ENCODE results near the gene NEDD4L.

The NEDD4L gene

GRCh38 chr18:58253871-58254270 lies 209.8 kb downstream of the NEDD4L start:
- Histone ChIP-seq H3K4me1 (ENCODE audit: control insufficient read depth in 2 of 2, insufficient read depth in 1 of 2, low read depth in 1 of 2, low read length in 2 of 2) (peaks cover 0 to 10% of the 10 kb centered on the region in 2 donors), H2BK15ac (ENCODE audit: low read length) (no peak overlapping the region), H4K8ac (ENCODE audit: low read depth, low read length) (no peak overlapping the region), H3K4ac (ENCODE audit: low read length) (no peak overlapping the region), H2BK5ac (ENCODE audit: low read length) (no peak overlapping the region), H2BK120ac (ENCODE audit: low read depth, low read length) (no peak overlapping the region), H4K91ac (ENCODE audit: low read depth, low read length, poor library complexity) (no peak overlapping the region), H3K14ac (ENCODE audit: low read length) (no peak overlapping the region), H3K27me3 (ENCODE audit: control insufficient read depth in 3 of 3, insufficient read depth in 3 of 3, low read depth in 1 of 3, low read length in 3 of 3) (no peaks in the 10 kb centered on the region), H3K36me3 (replicated peaks in 1 of 2; ENCODE audit: control insufficient read depth in 2 of 2, insufficient read depth in 2 of 2, low read length in 2 of 2) (no peaks in the 10 kb centered on the region), H3K4me2 (ENCODE audit: insufficient read depth, low read length, poor library complexity, severe bottlenecking) (no peak overlapping the region), H2AFZ (ENCODE audit: low read length) (no peak overlapping the region), H3K79me1 (ENCODE audit: low read depth, low read length) (peaks cover 2% of the 10 kb centered on the region), H3K9ac (ENCODE audit: low read depth, low read length, poor library complexity) (no peak overlapping the region), H3K27ac (replicated peaks; ENCODE audit: low read length) (no peak overlapping the region), H2AK5ac (ENCODE audit: low read depth, low read length) (no peak overlapping the region), H3K9me3 (replicated peaks in 1 of 2; ENCODE audit: control insufficient read depth in 2 of 2, insufficient read depth in 1 of 2, low read depth in 1 of 2, low read length in 2 of 2) (peaks cover 0 to 3% of the 10 kb centered on the region in 2 donors), H2BK12ac (ENCODE audit: low read length) (no peak overlapping the region), H3K4me3 (ENCODE audit: low read length in 2 of 2) (no peak overlapping the region), H3K18ac (ENCODE audit: low read length) (no peak overlapping the region), H3K23ac (ENCODE audit: low read depth, low read length, poor library complexity) (no peak overlapping the region)
- no peak for DNase-seq (ENCODE audit: low spot score)
- WGBS, 2 donors (ENCODE audit: extremely low coverage in 2 of 2, insufficient read length in 2 of 2, insufficient replicate concordance in 1 of 2) = no CpG with 5 or more reads among the region's 1 CpG

GRCh38 chr18:58254873-58255511 lies 211.0 kb downstream of the NEDD4L start:
- Histone ChIP-seq H3K18ac (ENCODE audit: low read length) (no peak overlapping the region), H2BK12ac (ENCODE audit: low read length) (no peak overlapping the region), H3K9me3 (replicated peaks in 1 of 2; ENCODE audit: control insufficient read depth in 2 of 2, insufficient read depth in 1 of 2, low read depth in 1 of 2, low read length in 2 of 2) (peaks cover 0 to 11% of the 10 kb centered on the region in 2 donors), H3K14ac (ENCODE audit: low read length) (no peak overlapping the region), H3K4me1 (ENCODE audit: control insufficient read depth in 2 of 2, insufficient read depth in 1 of 2, low read depth in 1 of 2, low read length in 2 of 2) (peaks cover 0 to 10% of the 10 kb centered on the region in 2 donors), H4K91ac (ENCODE audit: low read depth, low read length, poor library complexity) (no peak overlapping the region), H4K8ac (ENCODE audit: low read depth, low read length) (no peak overlapping the region), H2BK5ac (ENCODE audit: low read length) (no peak overlapping the region), H3K4ac (ENCODE audit: low read length) (no peak overlapping the region), H3K27me3 (ENCODE audit: control insufficient read depth in 3 of 3, insufficient read depth in 3 of 3, low read depth in 1 of 3, low read length in 3 of 3) (no peaks in the 10 kb centered on the region), H2AFZ (ENCODE audit: low read length) (no peak overlapping the region), H3K23ac (ENCODE audit: low read depth, low read length, poor library complexity) (no peak overlapping the region), H3K4me2 (ENCODE audit: insufficient read depth, low read length, poor library complexity, severe bottlenecking) (no peak overlapping the region), H3K9ac (ENCODE audit: low read depth, low read length, poor library complexity) (no peak overlapping the region), H3K36me3 (replicated peaks in 1 of 2; ENCODE audit: control insufficient read depth in 2 of 2, insufficient read depth in 2 of 2, low read length in 2 of 2) (no peaks in the 10 kb centered on the region), H2BK120ac (ENCODE audit: low read depth, low read length) (no peak overlapping the region), H2BK15ac (ENCODE audit: low read length) (no peak overlapping the region), H3K79me1 (ENCODE audit: low read depth, low read length) (peaks cover 2% of the 10 kb centered on the region), H2AK5ac (ENCODE audit: low read depth, low read length) (no peak overlapping the region), H3K27ac (replicated peaks; ENCODE audit: low read length) (no peak overlapping the region), H3K4me3 (ENCODE audit: low read length in 2 of 2) (no peak overlapping the region)
- DNase-seq (ENCODE audit: low spot score) = no peak
- no CpG with 5 or more reads among the region's 17 CpGs for WGBS, 2 donors (ENCODE audit: extremely low coverage in 2 of 2, insufficient read length in 2 of 2, insufficient replicate concordance in 1 of 2)

GRCh38 chr18:58255701-58256311 lies 211.8 kb downstream of the NEDD4L start:
- no peak for DNase-seq (ENCODE audit: low spot score)
- H2BK5ac ChIP-seq (ENCODE audit: low read length) = peak overlapping the region; percentile 44
- no peak overlapping the region for H4K91ac ChIP-seq (ENCODE audit: low read depth, low read length, poor library complexity)
- no peak overlapping the region for H3K4me3 ChIP-seq (ENCODE audit: low read length in 2 of 2)
- peak overlapping the region; percentile 91 for H3K14ac ChIP-seq (ENCODE audit: low read length)
- H2BK15ac ChIP-seq (ENCODE audit: low read length) = no peak overlapping the region
- H3K23ac ChIP-seq (ENCODE audit: low read depth, low read length, poor library complexity) = peak overlapping the region; percentile 71
- no peak overlapping the region for H2AFZ ChIP-seq (ENCODE audit: low read length)
- peaks cover 0 to 10% of the 10 kb centered on the region in 2 donors for H3K4me1 ChIP-seq (ENCODE audit: control insufficient read depth in 2 of 2, insufficient read depth in 1 of 2, low read depth in 1 of 2, low read length in 2 of 2)
- H3K9me3 ChIP-seq (replicated peaks in 1 of 2; ENCODE audit: control insufficient read depth in 2 of 2, insufficient read depth in 1 of 2, low read depth in 1 of 2, low read length in 2 of 2) = peaks cover 0 to 11% of the 10 kb centered on the region in 2 donors
- H4K8ac ChIP-seq (ENCODE audit: low read depth, low read length) = peak overlapping the region; percentile 55
- no peak overlapping the region for H2BK120ac ChIP-seq (ENCODE audit: low read depth, low read length)
- no peak overlapping the region for H3K4me2 ChIP-seq (ENCODE audit: insufficient read depth, low read length, poor library complexity, severe bottlenecking)
- H2BK12ac ChIP-seq (ENCODE audit: low read length) = peak overlapping the region; percentile 30
- peaks cover 2% of the 10 kb centered on the region for H3K79me1 ChIP-seq (ENCODE audit: low read depth, low read length)
- peak overlapping the region; percentile 60 for H3K18ac ChIP-seq (ENCODE audit: low read length)
- WGBS, 2 donors (ENCODE audit: extremely low coverage in 2 of 2, insufficient read length in 2 of 2, insufficient replicate concordance in 1 of 2) = no CpG with 5 or more reads among the region's 67 CpGs
- no peaks in the 10 kb centered on the region for H3K36me3 ChIP-seq (replicated peaks in 1 of 2; ENCODE audit: control insufficient read depth in 2 of 2, insufficient read depth in 2 of 2, low read length in 2 of 2)
- H2AK5ac ChIP-seq (ENCODE audit: low read depth, low read length) = peak overlapping the region; percentile 62
- no peak overlapping the region for H3K27ac ChIP-seq (replicated peaks; ENCODE audit: low read length)
- peak overlapping the region; percentile 54 for H3K4ac ChIP-seq (ENCODE audit: low read length)
- no peaks in the 10 kb centered on the region for H3K27me3 ChIP-seq (ENCODE audit: control insufficient read depth in 3 of 3, insufficient read depth in 3 of 3, low read depth in 1 of 3, low read length in 3 of 3)
- peak overlapping the region; percentile 16 for H3K9ac ChIP-seq (ENCODE audit: low read depth, low read length, poor library complexity)

- Histone ChIP-seq H3K9ac (ENCODE audit: low read depth, low read length, poor library complexity) (no peak overlapping the region), H2AK5ac (ENCODE audit: low read depth, low read length) (no peak overlapping the region), H3K27me3 (ENCODE audit: control insufficient read depth in 3 of 3, insufficient read depth in 3 of 3, low read depth in 1 of 3, low read length in 3 of 3) (no peaks in the 10 kb centered on the region), H3K18ac (ENCODE audit: low read length) (no peak overlapping the region), H4K8ac (ENCODE audit: low read depth, low read length) (no peak overlapping the region), H3K4me3 (ENCODE audit: low read length in 2 of 2) (no peak overlapping the region), H3K9me3 (replicated peaks in 1 of 2; ENCODE audit: control insufficient read depth in 2 of 2, insufficient read depth in 1 of 2, low read depth in 1 of 2, low read length in 2 of 2) (peaks cover 0 to 11% of the 10 kb centered on the region in 2 donors), H3K4me2 (ENCODE audit: insufficient read depth, low read length, poor library complexity, severe bottlenecking) (no peak overlapping the region), H2BK12ac (ENCODE audit: low read length) (no peak overlapping the region), H3K4me1 (ENCODE audit: control insufficient read depth in 2 of 2, insufficient read depth in 1 of 2, low read depth in 1 of 2, low read length in 2 of 2) (peaks cover 0 to 10% of the 10 kb centered on the region in 2 donors), H2AFZ (ENCODE audit: low read length) (no peak overlapping the region), H3K4ac (ENCODE audit: low read length) (peak overlapping the region; percentile 54), H3K27ac (replicated peaks; ENCODE audit: low read length) (no peak overlapping the region), H2BK15ac (ENCODE audit: low read length) (no peak overlapping the region), H4K91ac (ENCODE audit: low read depth, low read length, poor library complexity) (no peak overlapping the region), H3K79me1 (ENCODE audit: low read depth, low read length) (peaks cover 2% of the 10 kb centered on the region), H2BK5ac (ENCODE audit: low read length) (peak overlapping the region; percentile 44), H3K23ac (ENCODE audit: low read depth, low read length, poor library complexity) (no peak overlapping the region), H3K36me3 (replicated peaks in 1 of 2; ENCODE audit: control insufficient read depth in 2 of 2, insufficient read depth in 2 of 2, low read length in 2 of 2) (no peaks in the 10 kb centered on the region), H3K14ac (ENCODE audit: low read length) (peak overlapping the region; percentile 91), H2BK120ac (ENCODE audit: low read depth, low read length) (no peak overlapping the region)
- no peak for DNase-seq (ENCODE audit: low spot score)
- no CpG with 5 or more reads among the region's 39 CpGs for WGBS, 2 donors (ENCODE audit: extremely low coverage in 2 of 2, insufficient read length in 2 of 2, insufficient replicate concordance in 1 of 2)
Measured at GRCh38 chr18:58256316-58257080, 212.5 kb downstream of the NEDD4L start.

All from neuronal stem cell (in vitro differentiated cells).